Measurements from ENCODE around the gene RDH8.

The RDH8 gene

DNA sequence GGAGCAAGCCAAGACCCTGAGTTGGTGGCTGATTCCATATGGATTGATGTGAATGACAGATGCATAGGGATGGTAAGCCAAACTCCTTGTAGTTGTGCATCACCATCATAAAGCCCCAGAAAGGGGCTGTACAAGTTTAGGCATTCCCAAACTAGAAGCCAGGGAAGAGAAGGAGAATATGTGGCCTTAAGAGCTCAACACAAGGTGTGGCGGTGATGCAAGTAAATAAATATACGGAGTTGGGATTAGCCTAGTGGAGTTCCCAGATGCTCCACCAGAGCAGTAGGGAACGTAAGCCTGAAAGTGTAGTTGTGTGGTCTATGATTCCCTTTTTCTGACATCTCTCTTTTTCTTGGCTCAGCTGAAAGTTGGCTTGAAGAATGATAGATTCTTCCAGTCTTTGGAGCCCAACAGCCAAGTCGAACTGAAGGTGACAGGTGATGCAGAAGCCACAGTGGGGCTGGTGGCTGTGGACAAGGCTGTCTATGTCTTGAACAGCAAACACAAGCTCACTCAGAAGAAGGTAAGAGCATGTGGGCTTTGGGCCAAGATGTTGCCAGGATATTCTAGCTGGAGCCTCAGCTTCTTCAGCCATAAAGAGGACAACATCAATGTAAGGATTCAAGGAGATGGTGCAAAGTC is 30.1 kb downstream of the RDH8 start:
- Mint-ChIP-seq H3K4me3 (no peak overlapping the region), H3K36me3 (peaks cover 7% of the 10 kb centered on the region), H3K4me1 (ENCODE audit: low read depth) (no peaks in the 10 kb centered on the region), H3K9me3 (ENCODE audit: low read depth) (peaks cover 9% of the 10 kb centered on the region), H3K27me3 (peaks cover 21% of the 10 kb centered on the region), H3K27ac (no peak overlapping the region)

DNA sequence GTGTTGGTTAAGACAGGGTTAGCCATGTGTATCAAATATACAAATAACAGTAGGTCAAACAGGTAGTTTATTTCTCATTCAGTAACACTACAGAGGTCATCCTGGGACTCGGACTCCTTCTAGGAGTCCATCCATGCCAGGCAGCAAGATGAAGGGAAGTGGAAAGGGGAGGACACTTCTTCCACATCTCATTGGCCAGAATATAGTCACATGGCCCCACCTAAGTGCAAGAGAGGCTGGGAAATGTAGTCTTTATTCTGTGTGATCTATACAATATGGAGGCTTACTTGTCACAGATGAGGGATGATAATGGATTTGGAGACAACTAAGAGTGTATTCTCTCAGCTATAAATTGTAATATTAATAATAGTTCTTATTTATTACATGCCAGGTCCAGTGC is 31.1 kb downstream of the RDH8 start:
- Mint-ChIP-seq H3K27ac (no peak overlapping the region), H3K9me3 (ENCODE audit: low read depth) (peaks cover 9% of the 10 kb centered on the region), H3K27me3 (peaks cover 17% of the 10 kb centered on the region), H3K4me1 (ENCODE audit: low read depth) (no peaks in the 10 kb centered on the region), H3K4me3 (no peak overlapping the region), H3K36me3 (peaks cover 7% of the 10 kb centered on the region)

GRCh38 chr19:10045371-10045770 is 32.1 kb downstream of the RDH8 start:
- no peaks in the 10 kb centered on the region for H3K4me1 Mint-ChIP-seq (ENCODE audit: low read depth)
- peaks cover 7% of the 10 kb centered on the region for H3K36me3 Mint-ChIP-seq
- no peak overlapping the region for H3K4me3 Mint-ChIP-seq
- peaks cover 9% of the 10 kb centered on the region for H3K9me3 Mint-ChIP-seq (ENCODE audit: low read depth)
- H3K27me3 Mint-ChIP-seq: peaks cover 17% of the 10 kb centered on the region
- no peak overlapping the region for H3K27ac Mint-ChIP-seq

- Mint-ChIP-seq H3K27me3 (peaks cover 9% of the 10 kb centered on the region), H3K4me1 (ENCODE audit: low read depth) (no peaks in the 10 kb centered on the region), H3K27ac (no peak overlapping the region), H3K9me3 (ENCODE audit: low read depth) (peaks cover 3% of the 10 kb centered on the region), H3K4me3 (no peak overlapping the region), H3K36me3 (no peaks in the 10 kb centered on the region)
These were observed 36.3 kb downstream of the RDH8 start for GRCh38 chr19:10049626-10050025.

DNA sequence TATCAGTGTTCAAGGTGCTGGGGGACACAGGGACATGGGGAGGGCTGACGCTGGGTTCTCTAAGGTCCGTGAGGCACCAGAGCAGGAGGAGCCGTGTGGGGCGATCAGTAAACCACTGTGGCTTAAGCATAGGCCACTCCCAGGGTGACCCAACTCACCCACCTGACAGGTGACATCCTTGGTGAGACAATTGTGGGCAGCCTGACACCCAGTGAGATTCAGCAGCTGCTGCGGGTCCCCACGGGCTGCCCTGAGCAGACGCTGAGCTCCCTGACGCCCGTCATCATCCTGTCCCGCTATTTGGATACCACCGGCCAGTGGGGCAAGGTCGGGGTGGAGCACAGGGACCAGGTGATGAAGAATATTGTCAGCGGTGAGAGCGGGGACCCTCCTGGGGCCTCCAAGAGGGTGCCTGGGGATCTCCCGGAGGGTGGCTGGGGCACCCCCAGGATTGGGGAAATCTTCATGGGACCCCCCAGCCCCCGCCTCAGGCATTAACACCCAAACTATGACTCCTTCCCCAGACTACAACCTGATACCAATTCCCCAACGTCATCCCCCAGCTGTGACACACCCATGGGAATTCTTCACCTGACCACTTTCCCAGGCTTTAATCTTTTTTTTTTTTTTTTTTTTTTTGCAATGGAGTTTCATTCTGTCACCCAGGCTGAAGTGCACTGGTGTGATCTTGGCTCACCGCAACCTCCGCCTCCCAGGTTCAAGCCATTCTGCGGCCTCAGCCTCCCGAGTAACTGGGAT is 39.5 kb downstream of the RDH8 start:
- Mint-ChIP-seq H3K27ac (no peak overlapping the region), H3K4me1 (ENCODE audit: low read depth) (no peaks in the 10 kb centered on the region), H3K36me3 (no peaks in the 10 kb centered on the region), H3K4me3 (no peak overlapping the region), H3K9me3 (ENCODE audit: low read depth) (no peaks in the 10 kb centered on the region), H3K27me3 (no peaks in the 10 kb centered on the region)

DNA sequence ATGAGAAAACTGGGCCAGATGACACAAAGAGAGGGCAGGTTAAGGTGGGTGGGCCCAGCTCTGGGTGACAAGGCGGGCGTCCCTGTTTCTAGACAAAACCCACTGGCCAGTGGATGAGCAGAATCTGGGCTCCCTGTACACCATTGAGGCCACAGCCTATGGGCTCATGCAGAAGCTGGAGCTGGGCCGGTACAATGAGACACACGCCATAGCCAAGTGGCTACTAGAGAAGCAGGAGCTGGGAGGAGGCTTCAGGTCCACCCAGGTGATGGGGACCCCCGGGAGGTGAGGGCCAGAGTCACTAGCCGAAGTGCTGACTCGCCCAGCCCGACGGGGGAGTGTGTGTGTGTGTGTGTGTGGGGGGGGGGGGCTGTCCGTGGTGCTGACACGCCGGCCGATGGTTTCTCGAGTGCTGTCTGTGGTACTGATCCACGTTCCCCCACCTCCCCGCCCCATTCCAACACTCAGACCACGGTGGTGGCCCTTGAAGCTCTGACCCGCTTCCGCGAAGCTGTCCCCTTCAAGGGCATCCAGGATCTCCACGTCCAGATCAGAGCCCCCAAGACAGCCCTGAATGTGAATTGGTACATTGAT is 48.5 kb downstream of the RDH8 start:
- Mint-ChIP-seq H3K36me3 (no peaks in the 10 kb centered on the region), H3K4me1 (ENCODE audit: low read depth) (no peaks in the 10 kb centered on the region), H3K4me3 (no peak overlapping the region), H3K27me3 (peaks cover 6% of the 10 kb centered on the region), H3K9me3 (ENCODE audit: low read depth) (no peaks in the 10 kb centered on the region), H3K27ac (no peak overlapping the region)

GRCh38 chr19:10068205-10068604 is 54.9 kb downstream of the RDH8 start:
- Mint-ChIP-seq H3K36me3 (no peaks in the 10 kb centered on the region), H3K27ac (no peak overlapping the region), H3K9me3 (ENCODE audit: low read depth) (no peaks in the 10 kb centered on the region), H3K4me1 (ENCODE audit: low read depth) (no peaks in the 10 kb centered on the region), H3K4me3 (no peak overlapping the region), H3K27me3 (peaks cover under 1% of the 10 kb centered on the region)

GRCh38 chr19:10069046-10069445 is 55.8 kb downstream of the RDH8 start:
- H3K4me1 Mint-ChIP-seq (ENCODE audit: low read depth): no peaks in the 10 kb centered on the region
- H3K36me3 Mint-ChIP-seq: no peaks in the 10 kb centered on the region
- H3K27me3 Mint-ChIP-seq: no peaks in the 10 kb centered on the region
- H3K4me3 Mint-ChIP-seq: no peak overlapping the region
- H3K27ac Mint-ChIP-seq: no peak overlapping the region
- H3K9me3 Mint-ChIP-seq (ENCODE audit: low read depth): no peaks in the 10 kb centered on the region

GRCh38 chr19:10070730-10071446 is 57.6 kb downstream of the RDH8 start:
- H3K9me3 Mint-ChIP-seq (ENCODE audit: low read depth): no peaks in the 10 kb centered on the region

More at GRCh38 chr19:10070730-10071446, 57.6 kb downstream of the RDH8 start:
- Mint-ChIP-seq H3K27me3 (no peaks in the 10 kb centered on the region), H3K36me3 (no peaks in the 10 kb centered on the region), H3K4me1 (ENCODE audit: low read depth) (no peaks in the 10 kb centered on the region), H3K27ac (no peak overlapping the region), H3K4me3 (no peak overlapping the region)
